A549 (cell line): Measurements from ENCODE around the gene PFDN5. TPM values are rescaled to one million over a fixed set of nuclear protein-coding genes. Genes with fewer than 3 reads are reported as not detected.

ENCODE experiments used
- ATAC-seq, 2 experiments: fragments of 200-7000 bp in 1 of 2; fragments of >200 bp in 1 of 2; cut with Nextera tagmentation in 1 of 2; cut with Tn5 transposase in 1 of 2; 3 replicates each; pipeline versions ENCODE4 v1.8.0 to v1.9.1; 2018 to 2020; ENCODE audit warnings: mild to moderate bottlenecking in 1 of 2, moderate library complexity in 1 of 2
- CTCF ChIA-PET: fragments of 300-600 bp; sonication (Branson Sonifier 250); formaldehyde crosslinking; extraction: SDS; loops from one replicate; lab custom pipeline; 2021; ENCODE audit warnings: antibody characterized with exemption, inconsistent platforms; lab: Yijun Ruan, JAX
- POLR2A ChIA-PET: fragments of 350-600 bp; formaldehyde crosslinking; extraction: SDS; loops from one replicate; lab custom pipeline; 2021; ENCODE audit warnings: antibody characterized with exemption, inconsistent platforms; lab: Yijun Ruan, JAX
- DNase-seq, 2 experiments: peaks; one replicate each; pipeline versions ENCODE4 v3.0.0 to v3.0.0-alpha.2; 2011 to 2016; ENCODE audit warnings: low read depth in 1 of 2, low spot score in 1 of 2
- FAIRE-seq: peaks from 2 replicates; lab custom pipeline; 2011; peaks lifted over from hg19 to GRCh38; lab: Jason Lieb, UNC
- H3K27ac ChIP-seq, 2 experiments: fragments of >200 bp; sonication (Bioruptor Twin); formaldehyde crosslinking; 3 replicates each; pipeline ENCODE4 v1.5.1; 2016 to 2017
- H3K4me1 ChIP-seq: fragments of >200 bp; sonication (Bioruptor Twin); formaldehyde crosslinking; 3 replicates; pipeline ENCODE4 v1.6.1; 2016
- H3K4me2 ChIP-seq: fragments of >200 bp; sonication (Bioruptor Twin); formaldehyde crosslinking; 3 replicates; pipeline ENCODE4 v1.6.1; 2016
- H3K4me3 ChIP-seq: fragments of >200 bp; sonication (Bioruptor Twin); formaldehyde crosslinking; 3 replicates; pipeline ENCODE4 v1.5.1; 2016
- H3K9me3 ChIP-seq: fragments of >200 bp; sonication (Bioruptor Twin); formaldehyde crosslinking; 3 replicates; pipeline ENCODE4 v1.6.1; 2016
- BHLHE40 ChIP-seq: IDR thresholded peaks from 2 replicates; pipeline ENCODE4 v1.6.1; 2012; ENCODE audit warnings: low read depth, low read length, inconsistent platforms
- CBX2 ChIP-seq: fragments of 200-600 bp; sonication (generic); IDR thresholded peaks from 2 replicates; pipeline ENCODE4 v1.6.1; 2016; ENCODE audit warnings: low read depth, mild to moderate bottlenecking, borderline replicate concordance
- CHD2 ChIP-seq: fragments of 150-350 bp; IDR thresholded peaks from 2 replicates; pipeline ENCODE4 v1.6.1; 2014; ENCODE audit warnings: low read length; ENCODE audit not compliant: partially characterized antibody
- ELK1 ChIP-seq: fragments of 150-350 bp; IDR thresholded peaks from 2 replicates; pipeline ENCODE4 v1.6.1; 2014; ENCODE audit warnings: low read depth, mild to moderate bottlenecking, low read length
- ESRRA ChIP-seq: fragments of 150-350 bp; IDR thresholded peaks from 2 replicates; pipeline ENCODE4 v1.6.1; 2014; ENCODE audit warnings: mild to moderate bottlenecking, low read length, borderline replicate concordance
- FOSL2 ChIP-seq, 2 experiments: fragments of 450-650 bp in 1 of 2; fragments of >200 bp in 1 of 2; sonication (Bioruptor Twin) in 1 of 2; formaldehyde crosslinking; IDR thresholded peaks; 2 replicates each; pipeline versions ENCODE4 v1.5.0 to v1.6.1; 2016 to 2020; ENCODE audit warnings: mild to moderate bottlenecking in 1 of 2, moderate library complexity in 1 of 2
- HES2 ChIP-seq: fragments of >200 bp; sonication (Bioruptor Twin); formaldehyde crosslinking; IDR thresholded peaks from 2 replicates; pipeline ENCODE4 v1.6.1; 2016
- HOXA7 ChIP-seq: fragments of 250-450 bp; sonication (Bioruptor Pico); IDR thresholded peaks from 2 replicates; pipeline ENCODE4 v1.5.0; 2020; ENCODE audit warnings: mild to moderate bottlenecking, moderate library complexity
- HOXB5 ChIP-seq: fragments of 250-450 bp; sonication (Bioruptor Pico); IDR thresholded peaks from 2 replicates; pipeline ENCODE4 v1.5.0; 2020; ENCODE audit warnings: mild to moderate bottlenecking, moderate library complexity
- JUN ChIP-seq, 2 experiments: fragments of >200 bp; sonication (Bioruptor Twin); formaldehyde crosslinking; IDR thresholded peaks; 2 replicates in 1 of 2; 3 replicates in 1 of 2; pipeline ENCODE4 v1.6.1; 2016 to 2017
- MAFK ChIP-seq: fragments of 450-650 bp; IDR thresholded peaks from 2 replicates; pipeline ENCODE4 v1.6.1; 2014; ENCODE audit not compliant: partially characterized antibody
- NFE2L2 ChIP-seq: fragments of 150-350 bp; conservative IDR thresholded peaks from 2 replicates; pipeline ENCODE4 v1.6.1; 2014; ENCODE audit warnings: low read length
- NPAS2 ChIP-seq: fragments of 250-450 bp; sonication (Bioruptor Pico); IDR thresholded peaks from 2 replicates; pipeline ENCODE4 v1.8.0; 2022; ENCODE audit warnings: mild to moderate bottlenecking, moderate library complexity, borderline replicate concordance
- NR3C1 ChIP-seq: fragments of >200 bp; sonication (Bioruptor Twin); formaldehyde crosslinking; IDR thresholded peaks from 3 replicates; pipeline ENCODE4 v1.6.1; 2017
- POLR2AphosphoS2 ChIP-seq: conservative IDR thresholded peaks from 2 replicates; pipeline ENCODE4 v1.6.1; 2012; ENCODE audit warnings: low read length, improper control_type of control experiment, inconsistent platforms
- RAD21 ChIP-seq, 2 experiments: fragments of >200 bp in 1 of 2; sonication (Bioruptor Twin) in 1 of 2; formaldehyde crosslinking in 1 of 2; IDR thresholded peaks in 1 of 2; conservative IDR thresholded peaks in 1 of 2; 2 replicates in 1 of 2; 3 replicates in 1 of 2; pipeline ENCODE4 v1.6.1; 2012 to 2018; ENCODE audit warnings: inconsistent platforms in 1 of 2
- RARB ChIP-seq: fragments of 250-450 bp; sonication (Bioruptor Pico); IDR thresholded peaks from 2 replicates; pipeline ENCODE4 v1.8.0; 2021; ENCODE audit warnings: mild to moderate bottlenecking, moderate library complexity
- RCOR1 ChIP-seq: fragments of 150-350 bp; IDR thresholded peaks from 2 replicates; pipeline ENCODE4 v1.6.1; 2014; ENCODE audit warnings: antibody characterized with exemption, low read length, low read depth
- RFX5 ChIP-seq: fragments of 450-650 bp; IDR thresholded peaks from 2 replicates; pipeline ENCODE4 v1.7.1; 2014; ENCODE audit warnings: antibody characterized with exemption, mild to moderate bottlenecking, moderate library complexity
- TFCP2L1 ChIP-seq: fragments of 250-450 bp; sonication (Bioruptor Pico); IDR thresholded peaks from 2 replicates; pipeline ENCODE4 v1.5.0; 2021; ENCODE audit warnings: mild to moderate bottlenecking
- TP53 ChIP-seq: fragments of 250-450 bp; sonication (Bioruptor Pico); IDR thresholded peaks from 2 replicates; pipeline ENCODE4 v1.5.0; 2021; ENCODE audit warnings: mild to moderate bottlenecking, moderate library complexity
- USF2 ChIP-seq: fragments of 450-650 bp; IDR thresholded peaks from 2 replicates; pipeline ENCODE4 v1.6.1; 2014; ENCODE audit warnings: antibody characterized with exemption
- ZNF302 ChIP-seq: fragments of 250-450 bp; sonication (Bioruptor Pico); IDR thresholded peaks from 2 replicates; pipeline ENCODE4 v1.9.0; 2021; ENCODE audit warnings: inconsistent platforms, mild to moderate bottlenecking, moderate library complexity
- WGBS: methylation state at CpG from one replicate; pipeline ENCODE4 v1.1.6; 2017; ENCODE audit errors: missing lambda C conversion rate; 5-methylcytosine and 5-hydroxymethylcytosine counted together
- polyA plus RNA-seq, 4 experiments: library from polyadenylated mRNA; depleted of rRNA in 3 of 4; stranded (reverse); fragments of >200 nt; fragmentation: RNase III in 1 of 4; extraction: RNeasy Plus Mini Kit Qiagen cat#74134 plus additional on column Dnase treatment in 1 of 4; gene quantifications; 2 replicates in 3 of 4; 3 replicates in 1 of 4; pipeline ENCODE4 v1.2.3, GENCODE V29; 2011 to 2017
- TF ChIP-seq, protein P1 (sequence below): fragments of 250-450 bp; sonication (Bioruptor Pico); IDR thresholded peaks from 2 replicates; pipeline ENCODE4 v1.5.0; 2021; ENCODE audit warnings: mild to moderate bottlenecking, moderate library complexity, borderline replicate concordance

PFDN5 gene
- polyA plus RNA-seq, 2 of the 4 experiments (the other 2 are of a cell fraction): 685 to 729 TPM

- FAIRE-seq: no peak
- no peak for DNase-seq
- Histone ChIP-seq H3K9me3 (no peaks in the 10 kb centered on the region), H3K4me1 (no peaks in the 10 kb centered on the region), H3K27ac (no peak overlapping the region), H3K4me2 (no peak overlapping the region), H3K4me3 (no peak overlapping the region)
- TF ChIP-seq CBX2: no peak
- TF ChIP-seq HES2: no peak
- TF ChIP-seq HOXA7 (CRISPR knock-in tag): no peak
- TF ChIP-seq NPAS2: no peak
- no peak for TF ChIP-seq RARB (CRISPR knock-in tag)
- TF ChIP-seq ELK1: no peak
- TF ChIP-seq RCOR1: no peak
- no peak for TF ChIP-seq RAD21 (conservative IDR thresholded peaks at IDR 0.05 in 1 of 2, IDR thresholded peaks at IDR 0.05 in 1 of 2)
- no peak for TF ChIP-seq JUN (IDR thresholded peaks at IDR 0.05)
- TF ChIP-seq TP53 (CRISPR knock-in tag): no peak
- no peak for TF ChIP-seq ESRRA
- no peak for TF ChIP-seq MAFK
- no peak for TF ChIP-seq NFE2L2
- no peak for TF ChIP-seq BHLHE40
- TF ChIP-seq CHD2: no peak
- no peak for TF ChIP-seq RFX5
- no peak for TF ChIP-seq NR3C1
- TF ChIP-seq, protein P1, sequence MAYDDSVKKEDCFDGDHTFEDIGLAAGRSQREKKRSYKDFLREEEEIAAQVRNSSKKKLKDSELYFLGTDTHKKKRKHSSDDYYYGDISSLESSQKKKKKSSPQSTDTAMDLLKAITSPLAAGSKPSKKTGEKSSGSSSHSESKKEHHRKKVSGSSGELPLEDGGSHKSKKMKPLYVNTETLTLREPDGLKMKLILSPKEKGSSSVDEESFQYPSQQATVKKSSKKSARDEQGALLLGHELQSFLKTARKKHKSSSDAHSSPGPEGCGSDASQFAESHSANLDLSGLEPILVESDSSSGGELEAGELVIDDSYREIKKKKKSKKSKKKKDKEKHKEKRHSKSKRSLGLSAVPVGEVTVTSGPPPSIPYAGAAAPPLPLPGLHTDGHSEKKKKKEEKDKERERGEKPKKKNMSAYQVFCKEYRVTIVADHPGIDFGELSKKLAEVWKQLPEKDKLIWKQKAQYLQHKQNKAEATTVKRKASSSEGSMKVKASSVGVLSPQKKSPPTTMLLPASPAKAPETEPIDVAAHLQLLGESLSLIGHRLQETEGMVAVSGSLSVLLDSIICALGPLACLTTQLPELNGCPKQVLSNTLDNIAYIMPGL: no peak
- TF ChIP-seq ZNF302 (CRISPR knock-in tag): no peak
- no peak for TF ChIP-seq HOXB5 (CRISPR knock-in tag)
- no peak; a peak in 1 of 6 replicates for ATAC-seq
- 98% methylated on average over 7 of the region's 11 CpGs for WGBS
- POLR2A ChIA-PET: no interaction called here
- CTCF ChIA-PET: interaction anchor here (1.5 to 28.2 kb wide), 3 partner anchors 13 to 66 kb away, joined by 4 to 1046 read pairs (median 78); partner anchors contain the start of genes AAAS and ITGB7
These were observed 18.8 kb upstream of the PFDN5 start for GRCh38 chr12:53276511-53276910.

GRCh38 chr12:53277981-53278380 lies 17.4 kb upstream of the PFDN5 start:
- no peaks in the 10 kb centered on the region for H3K4me1 ChIP-seq
- no peak for TF ChIP-seq TFCP2L1 (CRISPR knock-in tag)
- ATAC-seq (no peak), FAIRE-seq (no peak), DNase-seq (no peak)
- H3K4me3 ChIP-seq: no peak overlapping the region
- ChIA-PET POLR2A (interaction anchor here (0.8 to 1.2 kb wide), 2 partner anchors 10 to 57 kb away, joined by 3 read pairs; no protein-coding TSS in a partner anchor), CTCF (interaction anchor here (0.6 to 28.2 kb wide), 12 partner anchors 8 to 212 kb away, joined by 3 to 1046 read pairs (median 6); partner anchors contain the start of genes AAAS, ESPL1 and ITGB7)
- no peak overlapping the region for H3K4me2 ChIP-seq
- no peak overlapping the region for H3K27ac ChIP-seq
- no peaks in the 10 kb centered on the region for H3K9me3 ChIP-seq
- WGBS: 94% methylated on average over 9 of the region's 9 CpGs

GRCh38 chr12:53279283-53279869 lies 16.0 kb upstream of the PFDN5 start:
- ATAC-seq (no peak; a peak in 1 of 6 replicates), FAIRE-seq (no peak), DNase-seq (no peak)
- TF ChIP-seq POLR2AphosphoS2 (no peak), USF2 (no peak), FOSL2 (IDR thresholded peaks at IDR 0.05) (no peak), FOSL2 (CRISPR knock-in tag; IDR thresholded peaks at IDR 0.05) (no peak)
- H3K27ac ChIP-seq: no peak overlapping the region
- POLR2A ChIA-PET: no interaction called here
- 65% methylated on average over 3 of the region's 3 CpGs for WGBS
- H3K4me3 ChIP-seq: no peak overlapping the region
- H3K4me1 ChIP-seq: no peaks in the 10 kb centered on the region
- H3K9me3 ChIP-seq: no peaks in the 10 kb centered on the region
- no peak overlapping the region for H3K4me2 ChIP-seq
- CTCF ChIA-PET: interaction anchor here (1.0 to 28.2 kb wide), 10 partner anchors 9 to 219 kb away, joined by 3 to 1046 read pairs (median 8); partner anchors contain the start of genes AAAS, ESPL1, ITGB7 and PFDN5
